GM18907 (cell line): ENCODE measurements around the gene DPH3.

Experiments used
- ATAC-seq: cut with Tn5 transposase; IDR thresholded peaks from one replicate; pipeline ENCODE4 v1.9.1; 2021; ENCODE audit warnings: mild to moderate bottlenecking, moderate library complexity; ENCODE audit not compliant: unreplicated experiment

DPH3 gene

DNA sequence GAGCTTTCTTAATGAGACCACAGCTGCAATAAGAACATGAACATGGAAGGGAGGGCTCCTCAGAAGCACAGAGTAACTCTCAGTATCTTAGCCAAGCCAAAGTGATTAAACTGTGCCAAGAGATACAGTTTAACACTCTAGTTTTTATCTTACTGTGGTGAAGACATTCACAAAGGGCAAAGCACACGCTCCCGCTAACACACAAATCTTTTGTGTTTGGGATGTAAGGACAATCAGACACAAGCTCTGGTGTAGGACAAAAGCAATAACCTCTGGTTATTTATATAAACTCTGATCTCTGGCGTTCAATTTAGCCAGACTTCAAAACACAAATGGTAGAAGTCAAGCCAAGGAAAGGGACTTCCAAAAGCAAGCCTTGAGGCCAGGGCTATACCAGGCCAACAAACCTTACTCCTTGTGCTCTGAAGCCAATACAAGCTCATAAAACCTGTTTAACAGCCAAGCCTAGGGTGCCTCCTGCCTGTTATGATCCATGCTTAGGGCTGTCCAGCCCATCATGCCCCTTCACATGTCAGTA lies 27.8 kb downstream of the DPH3 start:
- no peak for ATAC-seq

DNA sequence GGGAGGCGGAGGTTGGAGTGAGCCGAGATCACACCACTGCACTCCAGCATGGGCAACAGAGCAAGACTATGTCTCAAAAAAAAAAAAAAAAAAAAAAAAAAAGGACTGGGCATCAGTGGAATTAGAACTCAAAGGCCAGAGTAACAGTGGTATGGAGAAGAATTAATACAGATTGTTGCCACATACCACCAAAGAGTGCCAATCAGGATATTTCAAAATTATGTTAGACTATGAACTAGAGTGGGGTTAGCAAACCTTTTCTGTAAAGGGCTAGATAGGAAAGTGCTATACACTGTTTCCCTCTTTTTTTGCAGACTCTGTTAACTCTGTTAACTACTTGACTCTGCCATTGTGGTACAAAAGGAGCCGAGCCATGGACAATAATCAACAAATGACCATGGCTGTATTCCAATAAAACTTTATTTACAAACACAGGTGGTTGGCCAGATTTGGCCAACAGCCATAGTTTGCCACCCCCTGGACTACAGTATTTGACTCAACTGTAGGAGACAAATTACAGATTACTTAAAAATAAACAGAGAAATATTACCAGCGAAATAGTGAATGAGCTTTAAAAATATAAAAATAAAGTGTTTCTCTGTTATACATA lies 28.6 kb downstream of the DPH3 start:
- ATAC-seq: no peak

- no peak for ATAC-seq
Observed at GRCh38 chr3:16234281-16234680, 30.5 kb downstream of the DPH3 start.

DNA sequence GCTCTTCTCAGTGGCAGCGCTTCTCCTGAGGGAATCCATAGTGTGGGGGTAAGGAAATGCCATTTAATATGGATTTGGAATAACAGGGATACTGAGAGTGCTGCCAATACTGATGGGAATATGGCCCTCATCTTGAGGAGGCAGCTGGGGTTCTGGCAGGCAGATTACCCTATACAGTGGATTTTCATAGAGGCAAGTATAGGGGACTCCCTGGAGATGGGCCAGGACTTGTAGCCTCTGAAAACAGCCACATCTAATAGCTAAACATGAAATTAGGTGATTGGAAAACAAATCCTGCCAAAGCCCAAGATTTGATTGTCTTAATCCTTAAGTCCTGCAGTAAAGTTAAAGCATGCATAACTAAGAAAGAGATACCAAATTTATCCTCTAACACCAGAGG lies 30.9 kb downstream of the DPH3 start:
- no peak for ATAC-seq

GRCh38 chr3:16231983-16232382 lies 32.8 kb downstream of the DPH3 start:
- no peak for ATAC-seq

DNA sequence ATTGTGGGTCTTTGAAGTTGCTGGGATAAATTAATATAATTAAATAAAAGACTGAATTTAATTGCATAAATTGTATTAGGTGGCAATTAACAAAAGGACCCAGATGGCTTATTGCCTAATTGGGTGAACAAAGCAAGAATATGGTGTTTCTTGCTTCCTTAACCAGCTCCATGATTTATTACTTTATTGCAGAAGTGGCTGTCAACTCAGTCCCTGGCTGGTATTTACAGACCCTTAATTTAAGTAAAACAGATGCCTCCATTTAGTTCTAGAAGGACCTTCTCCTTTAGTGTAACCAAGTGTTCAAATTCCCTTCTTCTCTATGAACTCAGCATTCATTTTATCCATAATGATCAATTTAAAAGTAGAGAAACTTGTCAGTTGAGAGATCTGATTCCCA lies 35.1 kb downstream of the DPH3 start:
- no peak for ATAC-seq

- no peak for ATAC-seq
Observed at GRCh38 chr3:16227566-16227965, 37.2 kb downstream of the DPH3 start.

- ATAC-seq: no peak
Observed at GRCh38 chr3:16224325-16224724, 40.4 kb downstream of the DPH3 start.

DNA sequence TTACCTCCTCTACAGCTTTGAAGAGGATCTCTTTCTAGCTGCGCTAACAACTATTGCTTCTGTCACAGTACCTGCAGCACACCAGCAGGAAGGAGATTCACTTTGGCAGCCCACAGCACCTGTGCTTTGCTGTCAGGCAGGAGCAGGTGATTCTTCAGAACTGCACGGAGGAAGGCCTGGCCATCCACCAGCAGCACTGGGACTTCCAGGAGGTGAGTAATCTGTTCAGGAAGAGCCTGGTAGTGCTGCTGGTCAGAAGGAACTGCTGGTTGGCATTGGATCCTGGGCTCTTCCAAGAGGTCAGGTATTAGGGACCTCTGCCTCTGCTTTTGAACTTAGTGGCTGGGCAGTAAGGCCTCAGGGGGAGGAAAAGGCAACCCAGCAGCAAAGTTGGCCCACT lies 42.2 kb downstream of the DPH3 start:
- ATAC-seq: no peak

DNA sequence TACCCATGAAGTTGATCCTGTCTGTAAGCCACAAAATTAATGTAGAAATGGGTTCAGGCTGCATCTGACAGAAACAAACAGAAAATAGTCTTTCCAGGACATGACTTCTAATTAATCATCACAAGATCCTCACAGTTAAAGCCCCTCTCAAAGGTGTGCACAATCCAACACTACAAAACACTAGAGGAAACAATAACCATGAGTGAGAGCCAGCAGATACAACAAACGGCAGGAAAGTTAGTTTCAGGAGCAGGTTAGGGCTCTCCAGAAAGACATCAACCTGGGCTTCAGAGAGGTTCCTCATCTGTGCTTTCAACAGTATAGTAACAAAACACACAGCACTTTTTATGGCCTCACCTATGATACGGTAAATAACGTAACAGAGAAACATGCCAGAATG lies 42.8 kb downstream of the DPH3 start:
- ATAC-seq: no peak

DNA sequence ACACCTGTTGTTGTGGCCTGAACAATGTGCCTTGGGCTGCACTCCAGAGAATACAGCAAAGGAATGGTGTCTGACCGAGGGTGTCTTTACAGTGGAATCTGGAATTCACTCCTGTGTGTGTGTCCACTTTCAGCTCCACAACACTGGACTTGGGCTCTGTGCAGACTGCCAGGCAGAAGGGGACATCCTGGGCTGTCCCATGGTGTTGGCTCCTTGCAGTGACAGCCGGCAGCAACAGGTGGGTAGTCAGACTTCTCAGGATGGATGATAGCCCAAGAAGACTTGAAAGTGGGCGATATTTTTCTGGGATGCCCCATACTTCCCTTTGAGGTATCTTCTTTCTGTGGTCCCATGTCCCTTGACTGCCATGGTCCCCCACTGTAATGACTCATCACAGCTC lies 45.0 kb downstream of the DPH3 start:
- no peak for ATAC-seq

GRCh38 chr3:16216373-16216935 lies 48.3 kb downstream of the DPH3 start:
- ATAC-seq: no peak

GRCh38 chr3:16214366-16214765 lies 50.4 kb downstream of the DPH3 start:
- ATAC-seq: no peak

- no peak for ATAC-seq
Observed at GRCh38 chr3:16211176-16211904, 53.4 kb downstream of the DPH3 start.
